SK-N-SH (cell line): Measurements from ENCODE around the gene SLC5A11.

Source experiments
- EP300 ChIP-seq, 2 experiments: IDR thresholded peaks; 2 replicates each; pipeline versions ENCODE4 v1.4.0 to v1.6.1; 2012; ENCODE audit warnings: borderline replicate concordance in 1 of 2, low read depth in 1 of 2, low read length in 1 of 2
- EZH2phosphoT487 ChIP-seq: fragments of 200-600 bp; sonication (generic); IDR thresholded peaks from 2 replicates; pipeline ENCODE4 v1.6.1; 2017; ENCODE audit warnings: low read depth, mixed run types, mild to moderate bottlenecking, antibody characterized with exemption, moderate library complexity, borderline replicate concordance
- NFIC ChIP-seq: IDR thresholded peaks from 2 replicates; pipeline ENCODE4 v1.4.0; 2012; ENCODE audit warnings: borderline replicate concordance
- POLR2AphosphoS5 ChIP-seq: IDR thresholded peaks from 2 replicates; pipeline ENCODE4 v1.6.1; 2012; ENCODE audit warnings: low read depth, low read length
- SIN3A ChIP-seq: IDR thresholded peaks from 2 replicates; pipeline ENCODE4 v1.6.1; 2012; ENCODE audit warnings: low read depth, mild to moderate bottlenecking, low read length, moderate library complexity, borderline replicate concordance
- SMC3 ChIP-seq: IDR thresholded peaks from 2 replicates; pipeline ENCODE4 v1.6.1; 2012; ENCODE audit warnings: low read depth, low read length, improper control_type of control experiment
- TF ChIP-seq, protein P1 (sequence below): fragments of 200-600 bp; sonication (generic); IDR thresholded peaks from 2 replicates; pipeline ENCODE4 v1.6.1; 2017; ENCODE audit warnings: antibody characterized with exemption, mild to moderate bottlenecking, moderate library complexity
- TF ChIP-seq, protein P2 (sequence below): IDR thresholded peaks from 2 replicates; pipeline ENCODE4 v1.4.0; 2012; ENCODE audit warnings: low read depth, borderline replicate concordance
- TF ChIP-seq, protein P3 (sequence below): fragments of 150-350 bp; IDR thresholded peaks from 2 replicates; pipeline ENCODE4 v1.6.1; 2017; ENCODE audit warnings: antibody characterized with exemption, low read length, low read depth, borderline replicate concordance
- TF ChIP-seq, protein P4 (sequence below): IDR thresholded peaks from 2 replicates; pipeline ENCODE4 v1.6.1; 2012; ENCODE audit warnings: mild to moderate bottlenecking, low read depth, low read length, moderate library complexity

DNA sequence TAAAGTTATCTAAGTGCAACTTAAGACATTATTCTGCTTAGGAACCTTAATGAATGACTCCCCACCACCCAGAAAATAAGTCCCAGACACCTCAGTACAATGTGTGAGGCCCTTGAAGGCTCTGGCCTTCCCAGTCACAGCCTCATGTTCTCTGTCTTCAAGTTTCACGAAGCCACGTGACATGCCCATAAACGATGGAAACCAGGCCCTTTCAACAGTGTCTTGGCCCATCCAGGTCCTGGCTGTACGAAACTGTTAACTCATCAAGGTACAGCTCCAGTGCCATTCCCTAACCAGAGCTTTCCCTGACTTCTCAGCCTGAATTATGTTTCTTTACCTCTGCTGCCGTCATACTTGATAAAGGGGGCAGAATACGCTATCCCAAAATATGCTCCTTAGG, 100.4 kb downstream of the SLC5A11 start:
- TF ChIP-seq POLR2AphosphoS5 (no peak), SMC3 (no peak), SIN3A (no peak), EP300 (IDR thresholded peaks at IDR 0.05; ENCODE audit: borderline replicate concordance in 1 of 2, low read depth in 1 of 2, low read length in 1 of 2) (no peak), EZH2phosphoT487 (no peak), NFIC (no peak)
- TF ChIP-seq, protein P1, sequence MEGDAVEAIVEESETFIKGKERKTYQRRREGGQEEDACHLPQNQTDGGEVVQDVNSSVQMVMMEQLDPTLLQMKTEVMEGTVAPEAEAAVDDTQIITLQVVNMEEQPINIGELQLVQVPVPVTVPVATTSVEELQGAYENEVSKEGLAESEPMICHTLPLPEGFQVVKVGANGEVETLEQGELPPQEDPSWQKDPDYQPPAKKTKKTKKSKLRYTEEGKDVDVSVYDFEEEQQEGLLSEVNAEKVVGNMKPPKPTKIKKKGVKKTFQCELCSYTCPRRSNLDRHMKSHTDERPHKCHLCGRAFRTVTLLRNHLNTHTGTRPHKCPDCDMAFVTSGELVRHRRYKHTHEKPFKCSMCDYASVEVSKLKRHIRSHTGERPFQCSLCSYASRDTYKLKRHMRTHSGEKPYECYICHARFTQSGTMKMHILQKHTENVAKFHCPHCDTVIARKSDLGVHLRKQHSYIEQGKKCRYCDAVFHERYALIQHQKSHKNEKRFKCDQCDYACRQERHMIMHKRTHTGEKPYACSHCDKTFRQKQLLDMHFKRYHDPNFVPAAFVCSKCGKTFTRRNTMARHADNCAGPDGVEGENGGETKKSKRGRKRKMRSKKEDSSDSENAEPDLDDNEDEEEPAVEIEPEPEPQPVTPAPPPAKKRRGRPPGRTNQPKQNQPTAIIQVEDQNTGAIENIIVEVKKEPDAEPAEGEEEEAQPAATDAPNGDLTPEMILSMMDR, result no peak
- TF ChIP-seq, protein P2, sequence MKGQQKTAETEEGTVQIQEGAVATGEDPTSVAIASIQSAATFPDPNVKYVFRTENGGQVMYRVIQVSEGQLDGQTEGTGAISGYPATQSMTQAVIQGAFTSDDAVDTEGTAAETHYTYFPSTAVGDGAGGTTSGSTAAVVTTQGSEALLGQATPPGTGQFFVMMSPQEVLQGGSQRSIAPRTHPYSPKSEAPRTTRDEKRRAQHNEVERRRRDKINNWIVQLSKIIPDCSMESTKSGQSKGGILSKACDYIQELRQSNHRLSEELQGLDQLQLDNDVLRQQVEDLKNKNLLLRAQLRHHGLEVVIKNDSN, result no peak
- TF ChIP-seq, protein P3, sequence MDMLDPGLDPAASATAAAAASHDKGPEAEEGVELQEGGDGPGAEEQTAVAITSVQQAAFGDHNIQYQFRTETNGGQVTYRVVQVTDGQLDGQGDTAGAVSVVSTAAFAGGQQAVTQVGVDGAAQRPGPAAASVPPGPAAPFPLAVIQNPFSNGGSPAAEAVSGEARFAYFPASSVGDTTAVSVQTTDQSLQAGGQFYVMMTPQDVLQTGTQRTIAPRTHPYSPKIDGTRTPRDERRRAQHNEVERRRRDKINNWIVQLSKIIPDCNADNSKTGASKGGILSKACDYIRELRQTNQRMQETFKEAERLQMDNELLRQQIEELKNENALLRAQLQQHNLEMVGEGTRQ, result no peak
- TF ChIP-seq, protein P4, sequence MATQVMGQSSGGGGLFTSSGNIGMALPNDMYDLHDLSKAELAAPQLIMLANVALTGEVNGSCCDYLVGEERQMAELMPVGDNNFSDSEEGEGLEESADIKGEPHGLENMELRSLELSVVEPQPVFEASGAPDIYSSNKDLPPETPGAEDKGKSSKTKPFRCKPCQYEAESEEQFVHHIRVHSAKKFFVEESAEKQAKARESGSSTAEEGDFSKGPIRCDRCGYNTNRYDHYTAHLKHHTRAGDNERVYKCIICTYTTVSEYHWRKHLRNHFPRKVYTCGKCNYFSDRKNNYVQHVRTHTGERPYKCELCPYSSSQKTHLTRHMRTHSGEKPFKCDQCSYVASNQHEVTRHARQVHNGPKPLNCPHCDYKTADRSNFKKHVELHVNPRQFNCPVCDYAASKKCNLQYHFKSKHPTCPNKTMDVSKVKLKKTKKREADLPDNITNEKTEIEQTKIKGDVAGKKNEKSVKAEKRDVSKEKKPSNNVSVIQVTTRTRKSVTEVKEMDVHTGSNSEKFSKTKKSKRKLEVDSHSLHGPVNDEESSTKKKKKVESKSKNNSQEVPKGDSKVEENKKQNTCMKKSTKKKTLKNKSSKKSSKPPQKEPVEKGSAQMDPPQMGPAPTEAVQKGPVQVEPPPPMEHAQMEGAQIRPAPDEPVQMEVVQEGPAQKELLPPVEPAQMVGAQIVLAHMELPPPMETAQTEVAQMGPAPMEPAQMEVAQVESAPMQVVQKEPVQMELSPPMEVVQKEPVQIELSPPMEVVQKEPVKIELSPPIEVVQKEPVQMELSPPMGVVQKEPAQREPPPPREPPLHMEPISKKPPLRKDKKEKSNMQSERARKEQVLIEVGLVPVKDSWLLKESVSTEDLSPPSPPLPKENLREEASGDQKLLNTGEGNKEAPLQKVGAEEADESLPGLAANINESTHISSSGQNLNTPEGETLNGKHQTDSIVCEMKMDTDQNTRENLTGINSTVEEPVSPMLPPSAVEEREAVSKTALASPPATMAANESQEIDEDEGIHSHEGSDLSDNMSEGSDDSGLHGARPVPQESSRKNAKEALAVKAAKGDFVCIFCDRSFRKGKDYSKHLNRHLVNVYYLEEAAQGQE, result no peak
